ENCODE data around the gene LAMA4.

LAMA4 gene

GRCh38 chr6:112234601-112235000 lies 19.8 kb downstream of the LAMA4 start:
- DNase-seq (ENCODE audit: low read depth): no peak
- in situ Hi-C loops (cut with HindIII; ENCODE audit: low sequenced_read_pairs): no loop called here
- no peak overlapping the region for H3K4me3 ChIP-seq (ENCODE audit: low read depth, low read length)
- no peak for TF ChIP-seq CTCF (IDR thresholded peaks at IDR 0.05; ENCODE audit: low read depth, low read length, missing control alignments)

GRCh38 chr6:112233847-112234246 lies 20.5 kb downstream of the LAMA4 start:
- no peak for TF ChIP-seq CTCF (IDR thresholded peaks at IDR 0.05; ENCODE audit: low read depth, low read length, missing control alignments)
- in situ Hi-C loops (cut with HindIII; ENCODE audit: low sequenced_read_pairs): no loop called here
- H3K4me3 ChIP-seq (ENCODE audit: low read depth, low read length): no peak overlapping the region
- DNase-seq (ENCODE audit: low read depth): no peak

GRCh38 chr6:112232845-112233256 lies 21.5 kb downstream of the LAMA4 start:
- TF ChIP-seq CTCF (IDR thresholded peaks at IDR 0.05; ENCODE audit: low read depth, low read length, missing control alignments): no peak
- no peak overlapping the region for H3K4me3 ChIP-seq (ENCODE audit: low read depth, low read length)
- DNase-seq (ENCODE audit: low read depth): peak; percentile 91
- in situ Hi-C loops (cut with HindIII; ENCODE audit: low sequenced_read_pairs): no loop called here

GRCh38 chr6:112231594-112232060 lies 22.7 kb downstream of the LAMA4 start:
- in situ Hi-C loops (cut with HindIII; ENCODE audit: low sequenced_read_pairs): no loop called here
- no peak for DNase-seq (ENCODE audit: low read depth)
- no peak for TF ChIP-seq CTCF (IDR thresholded peaks at IDR 0.05; ENCODE audit: low read depth, low read length, missing control alignments)
- H3K4me3 ChIP-seq (ENCODE audit: low read depth, low read length): no peak overlapping the region

GRCh38 chr6:112231164-112231563 lies 23.2 kb downstream of the LAMA4 start:
- H3K4me3 ChIP-seq (ENCODE audit: low read depth, low read length): no peak overlapping the region
- no peak for DNase-seq (ENCODE audit: low read depth)
- in situ Hi-C loops (cut with HindIII; ENCODE audit: low sequenced_read_pairs): no loop called here
- no peak for TF ChIP-seq CTCF (IDR thresholded peaks at IDR 0.05; ENCODE audit: low read depth, low read length, missing control alignments)

GRCh38 chr6:112228480-112229332 lies 25.7 kb downstream of the LAMA4 start:
- TF ChIP-seq CTCF (IDR thresholded peaks at IDR 0.05; ENCODE audit: low read depth, low read length, missing control alignments): no peak
- in situ Hi-C loops (cut with HindIII; ENCODE audit: low sequenced_read_pairs): no loop called here
- no peak overlapping the region for H3K4me3 ChIP-seq (ENCODE audit: low read depth, low read length)
- no peak for DNase-seq (ENCODE audit: low read depth)

Data from astrocyte of the cerebellum (primary cell).